DMS153 treated with DMSO at 0.1 percent for 48 hours (cell line): Measurements from ENCODE around the gene TLR4.
A peak's percentile ranks its signal among the peaks of the same experiment; 100 is the strongest.

Source experiments
- DNase-seq: peaks from one replicate; lab custom pipeline; 2025; ENCODE audit not compliant: unreplicated experiment; lab: John Stamatoyannopoulos, UW

Gene TLR4

GRCh38 chr9:117742131-117742530 is 37.9 kb downstream of the TLR4 start:
- DNase-seq = no peak

- no peak for DNase-seq
Measured at GRCh38 chr9:117744369-117744768, 40.2 kb downstream of the TLR4 start.

GRCh38 chr9:117744856-117745389 is 40.7 kb downstream of the TLR4 start:
- DNase-seq = no peak

- no peak for DNase-seq
Measured at GRCh38 chr9:117745598-117745997, 41.4 kb downstream of the TLR4 start.

- no peak for DNase-seq
Measured at GRCh38 chr9:117746263-117746662, 42.1 kb downstream of the TLR4 start.

GRCh38 chr9:117747386-117747970 is 43.3 kb downstream of the TLR4 start:
- DNase-seq = peak; percentile 66

GRCh38 chr9:117750401-117750800 is 46.2 kb downstream of the TLR4 start:
- no peak for DNase-seq

- no peak for DNase-seq
Measured at GRCh38 chr9:117752894-117753293, 48.7 kb downstream of the TLR4 start.

GRCh38 chr9:117757561-117758190 is 53.5 kb downstream of the TLR4 start:
- DNase-seq = no peak

- no peak for DNase-seq
Measured at GRCh38 chr9:117763314-117763713, 59.1 kb downstream of the TLR4 start.

GRCh38 chr9:117768750-117769395 is 64.7 kb downstream of the TLR4 start:
- DNase-seq = no peak

- peak; percentile 80 for DNase-seq
Measured at GRCh38 chr9:117771136-117771535, 66.9 kb downstream of the TLR4 start.

GRCh38 chr9:117772960-117773359 is 68.8 kb downstream of the TLR4 start:
- DNase-seq = no peak
